C4-2B (cell line): Measurements from ENCODE around the gene TBC1D20.

ENCODE experiments used
- CTCF ChIP-seq: fragments of 450-650 bp; conservative IDR thresholded peaks from 2 replicates; pipeline ENCODE4 v1.5.1; 2017; ENCODE audit warnings: mild to moderate bottlenecking
- ZFX ChIP-seq: fragments of 450-650 bp; IDR thresholded peaks from 2 replicates; pipeline ENCODE4 v1.6.1; 2017

DNA sequence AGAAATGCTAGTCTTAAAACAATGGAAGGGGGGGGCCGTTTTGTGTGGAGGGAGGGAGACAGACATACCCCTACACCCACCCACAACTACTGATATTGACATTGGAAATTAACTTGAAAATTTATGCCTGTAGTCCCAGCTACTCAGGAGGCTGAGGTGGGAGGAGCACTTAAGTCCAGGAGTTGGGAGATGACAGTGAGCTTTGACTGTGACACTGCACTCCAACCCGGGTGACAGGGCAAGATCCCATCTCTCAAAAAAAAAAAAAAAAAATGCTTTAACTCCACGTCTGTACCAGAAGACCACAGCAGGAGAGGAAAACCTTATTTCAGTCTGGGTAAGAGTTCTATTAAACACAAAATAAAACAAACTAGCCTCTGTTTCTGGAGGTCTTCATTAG lies 2.2 kb downstream of the TBC1D20 start:
- no peak for TF ChIP-seq CTCF
- TF ChIP-seq ZFX, result no peak
